Activated CD8-positive, alpha-beta memory T cell treated with anti-CD3 and anti-CD28 coated beads, Interleukin-2, amount 50 U/mL, for 1 hour (primary cell): ENCODE data around the gene RAB5A.
"Not testable (repeated sequence)": the region's sequence is repeated elsewhere in the genome, so short reads cannot be mapped to it uniquely, and the experiment has no call there.

Experiments
- DNase-seq: peaks from one replicate; pipeline ENCODE4 v3.0.0-alpha.2; 2020; ENCODE audit errors: extremely low read depth

The RAB5A gene

GRCh38 chr3:20028905-20029331 is 82.0 kb downstream of the RAB5A start:
- DNase-seq, result no peak

- not testable (repeated sequence) for DNase-seq
Observed at GRCh38 chr3:20031939-20032338, 85.0 kb downstream of the RAB5A start.
